Erythroblast (primary cell): ENCODE data around the gene JOSD2.

Experiments used
- GATA1 ChIP-seq: IDR thresholded peaks from 2 replicates; pipeline ENCODE4 v1.6.1; 2011; ENCODE audit warnings: low read depth, mild to moderate bottlenecking, control low read depth, low read length, moderate library complexity
- POLR2A ChIP-seq: IDR thresholded peaks from 2 replicates; pipeline ENCODE4 v1.6.1; 2011; ENCODE audit warnings: mild to moderate bottlenecking, low read length

GRCh38 chr19:50549059-50549926, 38.3 kb upstream of the JOSD2 start:
- TF ChIP-seq POLR2A (no peak), GATA1 (no peak)
